ENCODE measurements around the gene C3. TPM values are rescaled to one million over a fixed set of nuclear protein-coding genes. Genes with fewer than 3 reads are reported as not detected.

The C3 gene
- total and polyA plus RNA-seq, 8 donors = 14.2 to 881 (median 65.4) TPM

DNA sequence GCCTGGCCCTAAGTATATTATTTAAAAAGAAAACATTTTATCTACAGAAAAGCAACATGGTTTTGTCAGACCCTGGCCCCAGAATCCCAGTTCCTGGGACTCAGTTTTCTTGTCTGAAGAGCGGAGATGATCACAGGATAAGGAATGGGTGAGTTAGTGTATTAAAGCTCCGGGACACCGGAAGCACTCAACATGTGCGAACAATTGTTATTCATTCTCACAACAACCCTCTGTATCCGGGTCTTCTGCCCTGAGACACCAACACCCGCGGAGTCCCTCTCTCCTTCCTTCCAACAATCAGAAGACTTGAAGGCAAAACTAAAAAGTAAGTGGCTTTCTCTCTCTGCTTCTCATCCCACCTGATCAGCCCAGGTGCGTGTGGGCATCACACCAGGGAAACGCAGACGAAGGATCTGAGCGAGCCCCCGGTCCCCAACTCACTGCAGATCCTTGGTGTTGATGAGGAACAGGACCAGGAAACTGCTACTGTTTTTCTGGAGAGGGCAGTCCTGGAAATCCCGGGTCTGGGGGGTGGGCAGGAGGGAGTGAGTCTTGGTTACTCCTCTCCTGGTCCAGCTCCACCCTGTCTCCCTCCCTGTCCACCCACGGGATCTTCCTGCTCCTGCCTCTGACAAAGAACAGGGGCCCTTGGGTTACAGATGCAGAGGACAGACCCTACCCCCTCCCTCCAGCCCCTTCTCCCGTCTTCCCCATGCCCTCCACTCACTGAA lies 14.9 kb upstream of the C3 start:
- Histone ChIP-seq H3K36me3 (peaks cover 0 to 38% of the 10 kb centered on the region in 2 donors), H3K4me1 (peaks cover 18 to 44% of the 10 kb centered on the region in 2 donors), H3K27me3 (peaks cover 0 to 6% of the 10 kb centered on the region in 2 donors), H3K4me3 (peak overlapping the region in 1 of 2 donors; percentile 95), H3K27ac (peak overlapping the region in 1 of 2 donors; percentile 96), H3K9me3 (no peaks in the 10 kb centered on the region)
- TF ChIP-seq, protein P1, sequence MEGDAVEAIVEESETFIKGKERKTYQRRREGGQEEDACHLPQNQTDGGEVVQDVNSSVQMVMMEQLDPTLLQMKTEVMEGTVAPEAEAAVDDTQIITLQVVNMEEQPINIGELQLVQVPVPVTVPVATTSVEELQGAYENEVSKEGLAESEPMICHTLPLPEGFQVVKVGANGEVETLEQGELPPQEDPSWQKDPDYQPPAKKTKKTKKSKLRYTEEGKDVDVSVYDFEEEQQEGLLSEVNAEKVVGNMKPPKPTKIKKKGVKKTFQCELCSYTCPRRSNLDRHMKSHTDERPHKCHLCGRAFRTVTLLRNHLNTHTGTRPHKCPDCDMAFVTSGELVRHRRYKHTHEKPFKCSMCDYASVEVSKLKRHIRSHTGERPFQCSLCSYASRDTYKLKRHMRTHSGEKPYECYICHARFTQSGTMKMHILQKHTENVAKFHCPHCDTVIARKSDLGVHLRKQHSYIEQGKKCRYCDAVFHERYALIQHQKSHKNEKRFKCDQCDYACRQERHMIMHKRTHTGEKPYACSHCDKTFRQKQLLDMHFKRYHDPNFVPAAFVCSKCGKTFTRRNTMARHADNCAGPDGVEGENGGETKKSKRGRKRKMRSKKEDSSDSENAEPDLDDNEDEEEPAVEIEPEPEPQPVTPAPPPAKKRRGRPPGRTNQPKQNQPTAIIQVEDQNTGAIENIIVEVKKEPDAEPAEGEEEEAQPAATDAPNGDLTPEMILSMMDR (IDR thresholded peaks at IDR 0.05) = no peak
- intact Hi-C loops (cut with DNase I) = loop anchor here (10.0 kb wide), 1 partner anchor 129 kb away; no protein-coding TSS in a partner anchor
- no peak for ATAC-seq
- peak in 1 of 4 donors; percentile 40 for DNase-seq

DNA sequence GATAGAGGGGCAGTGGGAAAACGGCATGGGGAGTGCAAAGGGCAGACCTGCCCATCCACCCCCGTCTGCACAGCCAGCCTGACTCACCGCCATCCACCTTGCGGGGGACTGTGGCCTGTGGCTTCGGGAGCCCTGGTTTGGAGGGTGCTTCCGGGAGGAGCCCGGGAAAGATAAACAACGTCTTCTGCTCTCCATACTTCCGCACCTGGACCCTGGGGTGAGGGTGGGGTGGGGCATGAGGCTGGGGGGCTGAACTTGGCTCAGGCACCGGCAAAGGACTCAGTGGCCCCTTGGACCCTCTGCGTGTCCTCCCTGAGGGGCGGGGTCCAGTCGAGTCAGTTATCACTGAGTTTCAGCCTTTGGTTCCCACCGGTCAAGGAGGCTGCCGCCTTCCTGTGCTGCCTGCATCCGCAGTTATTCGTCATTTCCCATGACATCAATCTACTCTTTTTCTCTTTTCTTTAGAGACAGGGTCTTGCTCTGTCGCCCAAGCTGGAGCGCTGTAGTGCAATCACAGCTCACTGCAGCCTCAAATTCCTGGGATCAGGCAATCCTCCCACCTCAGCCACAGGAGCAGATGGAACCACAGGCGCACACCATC lies 13.7 kb upstream of the C3 start:
- Histone ChIP-seq H3K4me1 (peaks cover 18 to 47% of the 10 kb centered on the region in 2 donors), H3K27ac (no peak overlapping the region), H3K4me3 (no peak overlapping the region), H3K36me3 (peaks cover 0 to 43% of the 10 kb centered on the region in 2 donors), H3K9me3 (no peaks in the 10 kb centered on the region), H3K27me3 (no peaks in the 10 kb centered on the region)
- intact Hi-C loops (cut with DNase I) = loop anchor here (10.0 kb wide), 1 partner anchor 131 kb away; no protein-coding TSS in a partner anchor
- DNase-seq = peak in 1 of 4 donors; percentile 67
- no peak for ATAC-seq
- TF ChIP-seq, protein P1 (IDR thresholded peaks at IDR 0.05) = no peak

DNA sequence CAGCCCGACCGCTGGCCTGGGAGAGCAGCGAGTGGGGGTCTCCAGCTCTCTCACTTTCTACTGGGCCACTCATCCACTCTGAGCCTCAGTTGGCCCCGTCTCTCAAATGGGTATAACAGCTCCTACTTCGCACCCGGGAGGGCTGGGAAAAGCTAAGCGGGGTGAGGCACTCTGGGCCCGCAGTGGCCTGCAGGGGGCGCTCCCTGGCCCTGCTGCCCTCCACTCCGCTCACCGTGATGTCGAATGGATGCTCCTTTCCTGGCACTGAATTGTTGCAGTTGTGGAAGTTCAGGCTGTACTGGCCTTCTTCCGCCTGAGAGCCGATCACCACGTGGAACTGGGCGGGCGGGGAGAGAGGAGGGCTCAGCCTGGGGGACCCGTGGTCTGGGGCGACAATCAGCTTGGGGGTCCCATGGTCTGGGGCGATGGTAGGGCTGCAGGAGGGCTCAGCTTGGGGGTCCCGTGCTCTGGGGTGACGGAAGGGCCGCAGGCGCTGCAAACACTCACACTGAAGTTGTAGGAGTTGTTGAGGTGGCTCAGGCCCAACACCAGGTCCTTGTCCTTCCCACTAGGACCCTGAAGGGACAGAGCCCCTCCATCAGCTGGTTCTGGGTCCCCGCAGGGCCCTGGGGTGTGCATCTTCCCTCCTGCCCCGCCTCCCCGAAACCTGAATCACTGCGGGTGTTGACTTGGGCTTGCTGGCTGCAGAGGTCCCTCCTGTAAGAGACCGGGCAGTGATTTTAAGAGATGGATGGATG lies 13.1 kb upstream of the C3 start:
- no peak for ATAC-seq
- Histone ChIP-seq H3K27ac (no peak overlapping the region), H3K4me1 (peaks cover 14 to 47% of the 10 kb centered on the region in 2 donors), H3K36me3 (peaks cover 0 to 43% of the 10 kb centered on the region in 2 donors), H3K27me3 (no peaks in the 10 kb centered on the region), H3K9me3 (no peaks in the 10 kb centered on the region), H3K4me3 (no peak overlapping the region)
- intact Hi-C loops (cut with DNase I) = loop anchor here (10.0 kb wide), 1 partner anchor 131 kb away; no protein-coding TSS in a partner anchor
- peak in 1 of 4 donors; percentile 65 for DNase-seq
- TF ChIP-seq, protein P1 (IDR thresholded peaks at IDR 0.05) = no peak

DNA sequence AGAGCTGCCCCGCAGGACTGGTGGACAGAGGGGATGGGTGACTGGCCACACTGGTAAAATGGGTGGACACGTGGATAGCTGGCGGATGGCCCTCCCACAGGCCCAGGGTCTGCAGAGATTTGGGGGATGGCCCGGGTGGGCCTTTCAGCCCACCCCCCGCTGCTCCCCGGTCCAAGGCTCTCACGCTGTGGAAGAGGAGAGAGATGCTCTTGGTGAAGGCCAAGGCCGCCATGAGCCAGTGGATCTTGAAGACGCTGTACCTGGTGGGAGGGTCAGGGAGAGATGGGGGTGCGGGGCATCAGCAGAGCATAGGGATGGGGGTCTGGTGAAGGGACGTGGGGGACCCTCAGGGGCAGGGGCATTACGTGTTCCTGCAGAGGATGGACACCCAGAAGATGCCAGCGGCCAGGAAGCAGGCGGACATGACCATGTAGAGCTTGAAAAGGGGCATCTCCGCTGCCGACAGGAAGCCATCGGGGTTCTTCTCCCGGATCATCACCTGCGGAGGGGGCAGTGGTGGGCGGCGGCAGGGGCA lies 12.4 kb upstream of the C3 start:
- H3K4me3 ChIP-seq = no peak overlapping the region
- H3K27me3 ChIP-seq = no peaks in the 10 kb centered on the region
- no peak overlapping the region for H3K27ac ChIP-seq
- H3K9me3 ChIP-seq = no peaks in the 10 kb centered on the region
- peaks cover 0 to 43% of the 10 kb centered on the region in 2 donors for H3K36me3 ChIP-seq
- intact Hi-C loops (cut with DNase I) = loop anchor here (10.0 kb wide), 1 partner anchor 132 kb away; no protein-coding TSS in a partner anchor
- no peak for ATAC-seq
- H3K4me1 ChIP-seq = peaks cover 11 to 47% of the 10 kb centered on the region in 2 donors
- peak in 1 of 4 donors; percentile 51 for DNase-seq
- TF ChIP-seq, protein P1 (IDR thresholded peaks at IDR 0.05) = no peak

Data from left lung (tissue), 10 donors.